HepG2 (cell line): Measurements from ENCODE around the gene LYZL6.

Experiments
- CBX2 ChIP-seq, 2 experiments: fragments of 200-600 bp in 1 of 2; sonication (generic); formaldehyde crosslinking in 1 of 2; IDR thresholded peaks; 2 replicates each; pipeline versions ENCODE4 v1.7.0 to v1.8.1; 2018 to 2022; ENCODE audit warnings: low read depth in 2 of 2, low read length in 1 of 2, mild to moderate bottlenecking in 1 of 2, missing genetic modification reagents in 1 of 2
- CEBPZ ChIP-seq: IDR thresholded peaks from 2 replicates; pipeline ENCODE4 v1.6.1; 2012; ENCODE audit warnings: low read length, improper control_type of control experiment
- EHMT2 ChIP-seq: fragments of 200-600 bp; sonication (generic); IDR thresholded peaks from 2 replicates; pipeline ENCODE4 v1.7.0; 2017; ENCODE audit warnings: antibody characterized with exemption, low read depth, low read length, borderline replicate concordance
- FOXO1 ChIP-seq: sonication (generic); formaldehyde crosslinking; IDR thresholded peaks from 2 replicates; pipeline ENCODE4 v1.4.0; 2020; ENCODE audit warnings: missing genetic modification reagents
- KDM1A ChIP-seq: IDR thresholded peaks from 2 replicates; pipeline ENCODE4 v1.6.1; 2016; ENCODE audit warnings: missing compliant biosample characterization
- KLF15 ChIP-seq: sonication (generic); formaldehyde crosslinking; IDR thresholded peaks from 2 replicates; pipeline ENCODE4 v1.8.1; 2023; ENCODE audit warnings: borderline replicate concordance, mild to moderate bottlenecking, inconsistent platforms, missing genetic modification reagents, mixed read lengths
- MAFK ChIP-seq, 2 experiments: IDR thresholded peaks in 1 of 2; conservative IDR thresholded peaks in 1 of 2; 2 replicates each; pipeline ENCODE4 v1.6.1; 2011; ENCODE audit warnings: improper control_type of control experiment in 2 of 2, low read length in 2 of 2
- MEF2D ChIP-seq: sonication (generic); formaldehyde crosslinking; IDR thresholded peaks from 2 replicates; pipeline ENCODE4 v1.5.1; 2020; ENCODE audit warnings: mild to moderate bottlenecking, missing genetic modification reagents
- SNRNP70 ChIP-seq: fragments of 200-400 bp; formaldehyde crosslinking; IDR thresholded peaks from 2 replicates; pipeline ENCODE4 v1.6.1; 2017; ENCODE audit warnings: mild to moderate bottlenecking, low read depth, low read length, moderate library complexity
- SOX13 ChIP-seq, 3 experiments: fragments of 450-650 bp in 1 of 3; sonication (generic) in 1 of 3; formaldehyde crosslinking in 1 of 3; IDR thresholded peaks in 2 of 3; conservative IDR thresholded peaks in 1 of 3; 2 replicates each; pipeline versions ENCODE4 v1.5.0 to v1.6.1; 2016 to 2020; ENCODE audit warnings: antibody characterized with exemption in 1 of 3, mild to moderate bottlenecking in 1 of 3, missing compliant biosample characterization in 1 of 3, missing genetic modification reagents in 1 of 3, moderate library complexity in 1 of 3
- TF ChIP-seq, protein P1 (sequence below): sonication (generic); formaldehyde crosslinking; IDR thresholded peaks from 2 replicates; pipeline ENCODE4 v1.5.0; 2020; ENCODE audit warnings: mild to moderate bottlenecking, missing genetic modification reagents, moderate library complexity
- TF ChIP-seq, protein P2 (sequence below): IDR thresholded peaks from 2 replicates; pipeline ENCODE4 v1.6.1; 2012; ENCODE audit warnings: inconsistent platforms
- TF ChIP-seq, protein P3 (sequence below): sonication (generic); formaldehyde crosslinking; IDR thresholded peaks from 2 replicates; pipeline ENCODE4 v1.4.0; 2020; ENCODE audit warnings: missing genetic modification reagents
- TF ChIP-seq, protein P4 (sequence below): sonication (generic); formaldehyde crosslinking; conservative IDR thresholded peaks from 2 replicates; pipeline ENCODE4 v1.8.1; 2023; ENCODE audit warnings: missing genetic modification reagents

DNA sequence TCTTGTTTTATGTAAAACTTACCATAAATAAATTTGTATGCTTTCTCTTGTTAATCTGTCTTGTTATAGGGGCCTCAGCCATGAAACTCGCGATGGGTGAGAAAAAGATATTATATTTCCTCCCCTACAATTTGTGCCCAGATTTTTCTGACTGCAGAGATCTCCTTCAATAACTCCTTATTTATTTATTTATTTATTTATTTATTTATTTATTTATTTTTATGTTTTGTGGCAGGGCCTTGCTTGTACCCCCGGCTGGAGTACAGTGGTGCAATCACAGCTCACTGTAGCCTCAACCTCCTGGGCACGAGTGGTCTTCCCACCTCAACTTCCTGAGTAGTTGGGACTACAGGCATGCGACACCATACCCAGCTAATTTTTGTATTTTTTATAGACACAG lies 40.1 kb downstream of the LYZL6 start:
- TF ChIP-seq, protein P1, sequence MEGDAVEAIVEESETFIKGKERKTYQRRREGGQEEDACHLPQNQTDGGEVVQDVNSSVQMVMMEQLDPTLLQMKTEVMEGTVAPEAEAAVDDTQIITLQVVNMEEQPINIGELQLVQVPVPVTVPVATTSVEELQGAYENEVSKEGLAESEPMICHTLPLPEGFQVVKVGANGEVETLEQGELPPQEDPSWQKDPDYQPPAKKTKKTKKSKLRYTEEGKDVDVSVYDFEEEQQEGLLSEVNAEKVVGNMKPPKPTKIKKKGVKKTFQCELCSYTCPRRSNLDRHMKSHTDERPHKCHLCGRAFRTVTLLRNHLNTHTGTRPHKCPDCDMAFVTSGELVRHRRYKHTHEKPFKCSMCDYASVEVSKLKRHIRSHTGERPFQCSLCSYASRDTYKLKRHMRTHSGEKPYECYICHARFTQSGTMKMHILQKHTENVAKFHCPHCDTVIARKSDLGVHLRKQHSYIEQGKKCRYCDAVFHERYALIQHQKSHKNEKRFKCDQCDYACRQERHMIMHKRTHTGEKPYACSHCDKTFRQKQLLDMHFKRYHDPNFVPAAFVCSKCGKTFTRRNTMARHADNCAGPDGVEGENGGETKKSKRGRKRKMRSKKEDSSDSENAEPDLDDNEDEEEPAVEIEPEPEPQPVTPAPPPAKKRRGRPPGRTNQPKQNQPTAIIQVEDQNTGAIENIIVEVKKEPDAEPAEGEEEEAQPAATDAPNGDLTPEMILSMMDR (CRISPR knock-in tag), result no peak
- TF ChIP-seq EHMT2 (no peak), KDM1A (CRISPR knock-in tag) (no peak), KLF15 (no peak), CBX2 (IDR thresholded peaks at IDR 0.05; ENCODE audit: low read depth, low read length) (no peak), CBX2 (CRISPR knock-in tag; IDR thresholded peaks at IDR 0.05; ENCODE audit: low read depth) (no peak), SNRNP70 (no peak), FOXO1 (CRISPR knock-in tag) (no peak), CEBPZ (no peak), MEF2D (no peak), MAFK (conservative IDR thresholded peaks at IDR 0.05 in 1 of 2, IDR thresholded peaks at IDR 0.05 in 1 of 2; ENCODE audit: low read length in 2 of 2) (no peak), SOX13 (IDR thresholded peaks at IDR 0.05) (no peak), SOX13 (CRISPR knock-in tag; conservative IDR thresholded peaks at IDR 0.05 in 1 of 2, IDR thresholded peaks at IDR 0.05 in 1 of 2) (no peak)
- TF ChIP-seq, protein P2, sequence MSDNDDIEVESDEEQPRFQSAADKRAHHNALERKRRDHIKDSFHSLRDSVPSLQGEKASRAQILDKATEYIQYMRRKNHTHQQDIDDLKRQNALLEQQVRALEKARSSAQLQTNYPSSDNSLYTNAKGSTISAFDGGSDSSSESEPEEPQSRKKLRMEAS, result no peak
- TF ChIP-seq, protein P3, sequence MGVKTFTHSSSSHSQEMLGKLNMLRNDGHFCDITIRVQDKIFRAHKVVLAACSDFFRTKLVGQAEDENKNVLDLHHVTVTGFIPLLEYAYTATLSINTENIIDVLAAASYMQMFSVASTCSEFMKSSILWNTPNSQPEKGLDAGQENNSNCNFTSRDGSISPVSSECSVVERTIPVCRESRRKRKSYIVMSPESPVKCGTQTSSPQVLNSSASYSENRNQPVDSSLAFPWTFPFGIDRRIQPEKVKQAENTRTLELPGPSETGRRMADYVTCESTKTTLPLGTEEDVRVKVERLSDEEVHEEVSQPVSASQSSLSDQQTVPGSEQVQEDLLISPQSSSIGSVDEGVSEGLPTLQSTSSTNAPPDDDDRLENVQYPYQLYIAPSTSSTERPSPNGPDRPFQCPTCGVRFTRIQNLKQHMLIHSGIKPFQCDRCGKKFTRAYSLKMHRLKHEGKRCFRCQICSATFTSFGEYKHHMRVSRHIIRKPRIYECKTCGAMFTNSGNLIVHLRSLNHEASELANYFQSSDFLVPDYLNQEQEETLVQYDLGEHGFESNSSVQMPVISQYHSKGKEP (CRISPR knock-in tag), result no peak
- TF ChIP-seq, protein P4, sequence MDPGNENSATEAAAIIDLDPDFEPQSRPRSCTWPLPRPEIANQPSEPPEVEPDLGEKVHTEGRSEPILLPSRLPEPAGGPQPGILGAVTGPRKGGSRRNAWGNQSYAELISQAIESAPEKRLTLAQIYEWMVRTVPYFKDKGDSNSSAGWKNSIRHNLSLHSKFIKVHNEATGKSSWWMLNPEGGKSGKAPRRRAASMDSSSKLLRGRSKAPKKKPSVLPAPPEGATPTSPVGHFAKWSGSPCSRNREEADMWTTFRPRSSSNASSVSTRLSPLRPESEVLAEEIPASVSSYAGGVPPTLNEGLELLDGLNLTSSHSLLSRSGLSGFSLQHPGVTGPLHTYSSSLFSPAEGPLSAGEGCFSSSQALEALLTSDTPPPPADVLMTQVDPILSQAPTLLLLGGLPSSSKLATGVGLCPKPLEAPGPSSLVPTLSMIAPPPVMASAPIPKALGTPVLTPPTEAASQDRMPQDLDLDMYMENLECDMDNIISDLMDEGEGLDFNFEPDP, result no peak
